Uterus (tissue), 2 donors: ENCODE results near the gene SLC25A30.

Experiments used
- POLR2A ChIP-seq, 2 donors: fragments of 450-650 bp; IDR thresholded peaks; one replicate each; pipeline ENCODE4 v1.6.1; 2016; ENCODE audit warnings: antibody characterized with exemption in 2 of 2, mild to moderate bottlenecking in 1 of 2, moderate library complexity in 1 of 2
- TF ChIP-seq, protein P1 (sequence below), 4 experiments: fragments of 200-600 bp in 2 of 4; fragments of 450-650 bp in 2 of 4; sonication (generic) in 2 of 4; IDR thresholded peaks; one replicate each; pipeline ENCODE4 v1.5.1; 2016 to 2019; ENCODE audit warnings: antibody characterized with exemption in 4 of 4, mild to moderate bottlenecking in 2 of 4, moderate library complexity in 1 of 4

DNA sequence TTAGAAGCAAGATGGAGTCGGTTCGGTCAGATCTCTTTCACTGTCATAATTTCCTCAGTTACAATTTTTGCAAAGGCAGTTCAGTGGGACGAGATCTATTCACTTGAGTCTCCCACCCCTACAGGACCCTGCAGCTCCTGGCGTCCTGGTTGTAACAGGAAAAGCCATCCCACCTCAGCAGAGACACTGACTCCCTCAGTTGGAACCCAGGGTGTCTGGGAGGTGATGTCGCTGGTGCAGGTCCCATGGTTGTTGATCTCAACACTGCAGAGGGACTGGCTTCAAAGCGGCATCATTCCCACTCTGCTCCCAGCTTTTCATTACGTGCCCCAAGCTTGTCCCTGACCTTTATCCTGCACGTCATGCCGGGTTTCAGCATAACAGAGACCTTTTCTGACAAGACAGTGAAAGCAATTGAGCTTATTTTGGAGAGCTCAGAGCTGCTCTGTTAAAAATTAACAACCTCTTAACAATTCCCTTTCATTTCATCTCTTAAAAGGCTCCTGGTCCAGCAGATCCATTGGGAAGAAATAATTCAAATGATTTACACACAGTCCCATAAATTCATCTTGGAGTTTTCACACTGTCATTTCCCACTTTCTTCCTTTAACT lies 29.0 kb upstream of the SLC25A30 start:
- TF ChIP-seq, protein P1, sequence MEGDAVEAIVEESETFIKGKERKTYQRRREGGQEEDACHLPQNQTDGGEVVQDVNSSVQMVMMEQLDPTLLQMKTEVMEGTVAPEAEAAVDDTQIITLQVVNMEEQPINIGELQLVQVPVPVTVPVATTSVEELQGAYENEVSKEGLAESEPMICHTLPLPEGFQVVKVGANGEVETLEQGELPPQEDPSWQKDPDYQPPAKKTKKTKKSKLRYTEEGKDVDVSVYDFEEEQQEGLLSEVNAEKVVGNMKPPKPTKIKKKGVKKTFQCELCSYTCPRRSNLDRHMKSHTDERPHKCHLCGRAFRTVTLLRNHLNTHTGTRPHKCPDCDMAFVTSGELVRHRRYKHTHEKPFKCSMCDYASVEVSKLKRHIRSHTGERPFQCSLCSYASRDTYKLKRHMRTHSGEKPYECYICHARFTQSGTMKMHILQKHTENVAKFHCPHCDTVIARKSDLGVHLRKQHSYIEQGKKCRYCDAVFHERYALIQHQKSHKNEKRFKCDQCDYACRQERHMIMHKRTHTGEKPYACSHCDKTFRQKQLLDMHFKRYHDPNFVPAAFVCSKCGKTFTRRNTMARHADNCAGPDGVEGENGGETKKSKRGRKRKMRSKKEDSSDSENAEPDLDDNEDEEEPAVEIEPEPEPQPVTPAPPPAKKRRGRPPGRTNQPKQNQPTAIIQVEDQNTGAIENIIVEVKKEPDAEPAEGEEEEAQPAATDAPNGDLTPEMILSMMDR (IDR thresholded peaks at IDR 0.05), result no peak
- no peak for TF ChIP-seq POLR2A (IDR thresholded peaks at IDR 0.05)
